Activated CD8-positive, alpha-beta T cell treated with anti-CD3 and anti-CD28 coated beads for 36 hours (primary cell): ENCODE measurements around the gene IRF2. TPM values are rescaled to one million over a fixed set of nuclear protein-coding genes. Genes with fewer than 3 reads are reported as not detected.

Experiments used
- ATAC-seq: fragments of 200-7000 bp; cut with Tn5 transposase; one replicate; pipeline ENCODE4 v1.10.0; 2021; ENCODE audit warnings: mild to moderate bottlenecking, moderate library complexity
- CTCF ChIA-PET: fragments of 350-600 bp; sonication (Branson Sonifier 250); formaldehyde crosslinking; loops from one replicate; lab custom pipeline; 2021; ENCODE audit warnings: antibody characterized with exemption; lab: Charles Lee
- POLR2A ChIA-PET: fragments of 350-600 bp; sonication (Branson Sonifier 250); formaldehyde crosslinking; loops from one replicate; lab custom pipeline; 2021; ENCODE audit warnings: antibody characterized with exemption; lab: Charles Lee
- DNase-seq: peaks from one replicate; pipeline ENCODE4 v3.0.0-alpha.2; 2020
- H3K27ac Mint-ChIP-seq: one replicate; pipeline ENCODE4 v1.8.0; 2021; ENCODE audit warnings: mild to moderate bottlenecking, mixed read lengths
- H3K27me3 Mint-ChIP-seq: one replicate; pipeline ENCODE4 v1.8.0; 2021; ENCODE audit warnings: mixed read lengths
- H3K36me3 Mint-ChIP-seq: one replicate; pipeline ENCODE4 v1.8.0; 2021; ENCODE audit warnings: low read depth, mixed read lengths
- H3K4me1 Mint-ChIP-seq: one replicate; pipeline ENCODE4 v1.8.0; 2021; ENCODE audit warnings: low read depth, mixed read lengths
- H3K4me3 Mint-ChIP-seq: one replicate; pipeline ENCODE4 v1.8.0; 2021; ENCODE audit warnings: mild to moderate bottlenecking, moderate library complexity, mixed read lengths
- H3K9me3 Mint-ChIP-seq: one replicate; pipeline ENCODE4 v1.8.0; 2021; ENCODE audit warnings: mixed read lengths
- CTCF ChIP-seq: fragments of 200-600 bp; IDR thresholded peaks from one replicate; pipeline ENCODE4 v1.8.0; 2022; ENCODE audit warnings: antibody characterized with exemption, mild to moderate bottlenecking
- intact Hi-C: fragments of 100-400 bp; cut with micrococcal nuclease; formaldehyde crosslinking; loops from one replicate; pipeline ENCODE4 v1.10.0; 2022
- total RNA-seq, 2 experiments: library from RNA; stranded (reverse); gene quantifications; one replicate each; pipeline ENCODE4 v1.2.3, GENCODE V29; 2021

IRF2 gene
- total RNA-seq, 2 experiments from 2014 or later = 48.1 to 56.4 TPM

GRCh38 chr4:184386271-184386781 lies 88.0 kb downstream of the IRF2 start:
- no peak overlapping the region for H3K4me3 Mint-ChIP-seq
- ChIA-PET CTCF (interaction anchor here (1.0 kb wide), 1 partner anchor 122 kb away, joined by 4 read pairs; no protein-coding TSS in a partner anchor), POLR2A (no interaction called here)
- ATAC-seq (no peak), DNase-seq (no peak)
- no peaks in the 10 kb centered on the region for H3K27me3 Mint-ChIP-seq
- peaks cover 52% of the 10 kb centered on the region for H3K4me1 Mint-ChIP-seq
- peak overlapping the region; percentile 2 for H3K27ac Mint-ChIP-seq
- H3K36me3 Mint-ChIP-seq = peaks cover 44% of the 10 kb centered on the region
- intact Hi-C loops = no loop called here
- no peaks in the 10 kb centered on the region for H3K9me3 Mint-ChIP-seq
- TF ChIP-seq CTCF = no peak

GRCh38 chr4:184385705-184386141 lies 88.6 kb downstream of the IRF2 start:
- intact Hi-C loops = no loop called here
- Mint-ChIP-seq H3K27ac (no peak overlapping the region), H3K4me3 (no peak overlapping the region), H3K4me1 (peaks cover 54% of the 10 kb centered on the region), H3K36me3 (peaks cover 40% of the 10 kb centered on the region), H3K9me3 (no peaks in the 10 kb centered on the region), H3K27me3 (no peaks in the 10 kb centered on the region)
- ChIA-PET CTCF (interaction anchor here (1.0 kb wide), 1 partner anchor 122 kb away, joined by 4 read pairs; no protein-coding TSS in a partner anchor), POLR2A (interaction anchor here (1.2 kb wide), 1 partner anchor 14 kb away, joined by 3 read pairs; no protein-coding TSS in a partner anchor)
- DNase-seq (no peak), ATAC-seq (no peak)
- TF ChIP-seq CTCF = no peak

- ChIA-PET CTCF (interaction anchor here (4.6 kb wide), 1 partner anchor 121 kb away, joined by 23 read pairs; no protein-coding TSS in a partner anchor), POLR2A (interaction anchor here (1.2 kb wide), 2 partner anchors 14 to 78 kb away, joined by 3 to 4 read pairs; no protein-coding TSS in a partner anchor)
- Mint-ChIP-seq H3K9me3 (no peaks in the 10 kb centered on the region), H3K27ac (peak overlapping the region; percentile 63), H3K4me1 (peaks cover 57% of the 10 kb centered on the region), H3K36me3 (peaks cover 40% of the 10 kb centered on the region), H3K27me3 (no peaks in the 10 kb centered on the region), H3K4me3 (no peak overlapping the region)
- no peak for ATAC-seq
- no peak for DNase-seq
- intact Hi-C loops = no loop called here
- TF ChIP-seq CTCF = no peak
These were observed 89.4 kb downstream of the IRF2 start for GRCh38 chr4:184384810-184385557.

- peaks cover 57% of the 10 kb centered on the region for H3K4me1 Mint-ChIP-seq
- no peaks in the 10 kb centered on the region for H3K27me3 Mint-ChIP-seq
- ChIA-PET CTCF (interaction anchor here (0.7 to 4.6 kb wide), 3 partner anchors 13 to 120 kb away, joined by 3 to 23 read pairs (median 3); no protein-coding TSS in a partner anchor), POLR2A (interaction anchor here (1.2 to 1.6 kb wide), 3 partner anchors 15 to 77 kb away, joined by 3 to 4 read pairs (median 3); no protein-coding TSS in a partner anchor)
- TF ChIP-seq CTCF = no peak
- H3K9me3 Mint-ChIP-seq = no peaks in the 10 kb centered on the region
- peak overlapping the region; percentile 63 for H3K27ac Mint-ChIP-seq
- peaks cover 41% of the 10 kb centered on the region for H3K36me3 Mint-ChIP-seq
- ATAC-seq (peak; percentile 52), DNase-seq (peak; percentile 48)
- intact Hi-C loops = no loop called here
- peak overlapping the region; percentile 22 for H3K4me3 Mint-ChIP-seq
These were observed 90.1 kb downstream of the IRF2 start for GRCh38 chr4:184384056-184384809.
